HG02642 (cell line): ENCODE measurements around the gene AQP4.

ENCODE experiments used
- ATAC-seq: cut with Tn5 transposase; IDR thresholded peaks from one replicate; pipeline ENCODE4 v1.9.1; 2021; ENCODE audit warnings: mild to moderate bottlenecking; ENCODE audit not compliant: unreplicated experiment, poor library complexity

The AQP4 gene

GRCh38 chr18:26843760-26844159 lies 21.7 kb downstream of the AQP4 start:
- no peak for ATAC-seq

GRCh38 chr18:26840965-26841364 lies 24.5 kb downstream of the AQP4 start:
- no peak for ATAC-seq

- ATAC-seq, result no peak
Measured at GRCh38 chr18:26839609-26840008, 25.9 kb downstream of the AQP4 start.

GRCh38 chr18:26832302-26832701 lies 33.2 kb downstream of the AQP4 start:
- ATAC-seq, result no peak

GRCh38 chr18:26827581-26827980 lies 37.9 kb downstream of the AQP4 start:
- no peak for ATAC-seq

GRCh38 chr18:26826656-26827235 lies 38.8 kb downstream of the AQP4 start:
- ATAC-seq, result no peak

GRCh38 chr18:26821181-26821580 lies 44.3 kb downstream of the AQP4 start:
- no peak for ATAC-seq

- no peak for ATAC-seq
Measured at GRCh38 chr18:26819046-26819445, 46.5 kb downstream of the AQP4 start.

GRCh38 chr18:26818461-26818860 lies 47.0 kb downstream of the AQP4 start:
- no peak for ATAC-seq

- ATAC-seq, result peak; percentile 70
Measured at GRCh38 chr18:26813043-26813442, 52.5 kb downstream of the AQP4 start.

- ATAC-seq, result no peak
Measured at GRCh38 chr18:26812462-26812861, 53.0 kb downstream of the AQP4 start.

- ATAC-seq, result no peak
Measured at GRCh38 chr18:26809346-26809745, 56.2 kb downstream of the AQP4 start.

- no peak for ATAC-seq
Measured at GRCh38 chr18:26806224-26806623, 59.3 kb downstream of the AQP4 start.

- ATAC-seq, result no peak
Measured at GRCh38 chr18:26804519-26804918, 61.0 kb downstream of the AQP4 start.

- ATAC-seq, result no peak
Measured at GRCh38 chr18:26803643-26804042, 61.9 kb downstream of the AQP4 start.

- ATAC-seq, result no peak
Measured at GRCh38 chr18:26802330-26803200, 62.9 kb downstream of the AQP4 start.
